GM18873 (cell line): Measurements from ENCODE around the gene P2RX6.
A peak's percentile ranks its signal among the peaks of the same experiment; 100 is the strongest.

ENCODE experiments used
- ATAC-seq: cut with Tn5 transposase; IDR thresholded peaks from one replicate; pipeline ENCODE4 v1.9.1; 2021; ENCODE audit warnings: mild to moderate bottlenecking, moderate library complexity, moderate number of reproducible peaks; ENCODE audit not compliant: unreplicated experiment, low FRiP score

Gene P2RX6

DNA sequence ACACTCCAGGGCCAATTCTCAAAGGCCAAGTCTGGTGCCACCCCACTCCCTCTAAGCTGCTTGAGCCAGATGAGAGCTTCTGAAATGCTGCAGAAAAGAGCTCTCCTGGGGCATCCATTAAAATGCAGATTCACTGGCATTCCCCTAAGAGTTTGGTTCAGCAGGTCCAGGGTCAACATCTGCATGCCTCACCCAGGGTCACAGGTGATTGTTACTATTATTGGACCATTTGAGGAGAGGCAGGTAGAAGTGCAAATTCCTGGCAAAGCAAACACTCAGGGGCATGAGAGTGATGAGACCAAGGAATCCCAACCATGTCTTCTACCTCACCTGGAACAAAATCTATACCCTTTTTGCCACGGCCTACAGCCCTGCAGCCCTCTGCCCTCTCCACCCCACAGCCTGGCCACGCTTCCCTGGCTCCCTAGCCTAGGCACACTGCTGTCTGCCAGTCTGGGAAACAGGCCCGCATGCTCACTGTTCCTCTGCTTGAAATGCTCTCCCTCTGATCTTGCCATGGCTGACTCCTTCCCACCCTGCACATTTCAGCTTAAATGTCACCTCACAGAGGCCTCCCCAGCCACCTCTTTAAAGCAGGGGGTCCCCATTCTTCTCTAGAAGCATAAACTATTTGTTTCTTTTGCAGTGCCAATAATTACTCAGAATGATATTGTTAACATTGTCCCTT, 4.4 kb upstream of the P2RX6 start:
- no peak for ATAC-seq

DNA sequence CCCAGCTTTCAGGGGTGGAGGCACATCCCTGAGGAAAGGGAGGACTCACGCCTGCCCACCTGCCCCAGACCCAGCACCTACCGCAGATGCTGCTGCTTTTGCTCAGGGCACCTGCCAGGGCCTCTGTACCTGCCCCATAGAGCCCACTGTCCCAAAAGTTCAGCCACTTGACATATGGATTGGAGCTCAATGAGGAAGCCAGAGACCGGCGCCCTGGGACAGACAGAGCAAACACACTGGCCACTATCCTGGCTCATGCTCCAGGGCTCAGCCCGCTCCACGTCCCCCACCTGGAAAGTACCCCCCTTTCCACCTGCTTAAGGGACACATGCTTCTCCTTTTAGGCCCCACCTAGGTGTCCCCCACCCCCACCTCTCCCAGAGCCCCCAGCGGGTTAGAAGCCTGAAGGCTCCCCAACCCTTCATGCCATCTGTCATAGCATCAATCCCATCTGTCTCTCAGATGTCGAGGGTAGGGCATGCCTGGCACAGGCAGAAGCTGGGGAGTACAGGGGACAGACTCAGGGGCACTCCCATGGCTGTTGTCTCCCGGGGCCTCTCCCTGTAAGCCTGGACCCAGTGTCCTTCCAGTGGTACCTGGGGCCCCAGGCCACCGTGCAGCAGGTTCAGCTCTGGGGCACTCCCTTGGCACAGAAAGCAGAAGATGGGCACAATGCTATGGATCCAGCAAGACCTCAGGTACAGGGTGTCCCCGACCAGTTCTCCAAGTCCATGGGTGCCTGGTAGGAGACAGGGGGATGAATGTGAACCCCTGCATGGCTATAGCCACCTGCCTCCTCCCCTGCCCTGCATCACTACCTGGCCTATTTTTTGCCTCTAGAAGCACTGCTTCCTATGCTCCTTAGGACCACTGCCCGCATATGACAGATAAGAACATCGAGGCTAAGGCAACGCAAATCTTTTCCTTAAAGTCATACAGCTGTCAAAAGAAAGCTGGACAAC, 2.2 kb upstream of the P2RX6 start:
- ATAC-seq: no peak

DNA sequence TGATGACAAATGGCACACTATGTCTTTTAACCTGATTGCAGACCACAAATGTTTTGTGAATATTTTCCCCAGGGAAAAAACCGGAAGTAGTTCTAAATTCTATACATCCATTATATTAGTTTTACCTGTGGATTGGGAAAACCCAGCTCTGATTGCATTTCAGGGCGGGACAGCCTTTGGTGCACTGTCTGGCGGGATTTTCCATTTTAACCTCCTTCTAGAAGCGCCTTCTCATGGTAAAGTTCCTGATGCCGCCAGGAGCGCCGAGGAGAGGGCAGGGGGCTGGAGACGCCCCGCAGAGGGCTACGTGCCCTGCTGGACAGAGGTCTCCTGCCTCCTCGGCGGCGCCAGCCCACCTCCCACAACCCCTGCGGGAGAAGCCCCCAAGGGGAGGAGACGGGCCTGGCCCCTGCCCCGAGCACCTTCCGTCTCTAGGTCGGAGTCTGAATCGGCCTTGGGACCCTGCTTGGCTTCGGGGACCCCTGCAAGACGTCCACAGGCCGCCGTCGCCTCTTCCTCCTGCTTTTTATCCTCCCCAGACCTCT, 1.2 kb upstream of the P2RX6 start:
- no peak for ATAC-seq

DNA sequence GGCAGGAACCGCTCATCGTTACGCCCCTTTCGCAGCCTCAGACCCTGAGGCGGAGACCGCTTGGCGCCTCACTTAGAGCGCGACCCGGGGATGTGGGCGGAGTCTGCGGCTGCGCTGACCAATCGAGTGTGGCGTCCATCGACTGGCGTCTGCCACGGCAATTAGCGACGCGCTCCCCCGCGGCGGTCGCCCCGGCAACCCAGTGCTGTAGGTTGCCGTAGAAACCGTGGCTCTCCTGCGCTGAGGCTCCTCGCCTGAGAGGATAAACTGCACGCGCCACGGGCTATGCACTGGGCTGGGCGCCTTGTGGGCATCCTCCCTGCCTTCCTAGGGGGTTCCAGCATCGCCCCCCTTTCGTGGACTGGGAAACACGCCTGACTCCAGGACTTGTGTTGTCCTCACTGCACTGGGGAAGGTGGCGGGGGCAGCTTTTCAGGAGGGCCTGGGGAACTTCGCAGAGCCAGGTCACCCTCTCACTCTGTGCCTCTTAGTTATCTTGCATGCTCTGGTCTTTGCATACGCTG, 701 bp upstream of the P2RX6 start:
- ATAC-seq: peak; percentile 55

DNA sequence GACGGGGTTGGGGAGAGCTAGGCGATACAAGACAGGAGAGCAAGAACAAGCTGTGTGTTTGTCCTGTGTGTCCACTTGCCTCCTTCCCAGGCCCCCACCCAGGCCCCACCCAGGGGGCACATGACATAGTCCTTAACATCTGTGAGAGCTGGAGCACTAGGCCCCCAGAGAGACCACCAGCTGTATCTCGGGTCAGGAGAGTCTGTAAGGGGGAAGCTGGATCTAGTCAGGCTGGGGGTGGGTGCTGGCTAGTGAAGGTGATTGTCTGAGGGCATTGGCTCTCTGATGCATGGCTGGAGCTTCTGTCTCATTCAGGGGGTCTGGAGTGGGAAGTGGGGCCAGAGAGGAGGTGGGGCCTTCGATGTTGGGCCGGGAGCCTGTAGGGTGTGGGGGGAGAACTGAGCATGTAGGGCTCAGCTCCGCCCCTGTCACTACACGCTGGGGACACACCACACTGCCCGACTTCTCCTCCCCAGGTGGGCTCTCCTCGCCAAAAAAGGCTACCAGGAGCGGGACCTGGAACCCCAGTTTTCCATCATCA, 571 bp downstream of the P2RX6 start:
- ATAC-seq: no peak

- no peak for ATAC-seq
Observed at GRCh38 chr22:21016644-21017420, 1.9 kb downstream of the P2RX6 start.

DNA sequence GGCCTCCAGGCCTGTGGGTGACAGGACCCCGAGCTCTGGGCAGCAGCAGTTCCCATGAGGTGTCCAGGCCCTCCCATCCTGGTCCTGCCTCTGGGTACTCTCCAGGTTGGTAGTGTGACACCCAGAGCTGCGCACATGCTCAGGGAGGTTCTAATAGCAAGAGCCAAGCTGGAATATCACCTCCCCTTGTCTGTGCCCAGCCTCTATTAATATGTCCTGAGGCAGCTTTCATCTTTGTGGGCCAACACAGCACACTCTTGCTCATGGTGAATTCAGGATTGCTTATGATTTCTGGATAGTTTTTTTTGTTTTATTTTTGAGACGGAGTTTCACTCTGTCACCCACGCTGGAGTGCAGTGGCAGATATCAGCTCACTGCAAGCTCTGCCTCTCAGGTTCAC, 3.3 kb downstream of the P2RX6 start:
- ATAC-seq: no peak

DNA sequence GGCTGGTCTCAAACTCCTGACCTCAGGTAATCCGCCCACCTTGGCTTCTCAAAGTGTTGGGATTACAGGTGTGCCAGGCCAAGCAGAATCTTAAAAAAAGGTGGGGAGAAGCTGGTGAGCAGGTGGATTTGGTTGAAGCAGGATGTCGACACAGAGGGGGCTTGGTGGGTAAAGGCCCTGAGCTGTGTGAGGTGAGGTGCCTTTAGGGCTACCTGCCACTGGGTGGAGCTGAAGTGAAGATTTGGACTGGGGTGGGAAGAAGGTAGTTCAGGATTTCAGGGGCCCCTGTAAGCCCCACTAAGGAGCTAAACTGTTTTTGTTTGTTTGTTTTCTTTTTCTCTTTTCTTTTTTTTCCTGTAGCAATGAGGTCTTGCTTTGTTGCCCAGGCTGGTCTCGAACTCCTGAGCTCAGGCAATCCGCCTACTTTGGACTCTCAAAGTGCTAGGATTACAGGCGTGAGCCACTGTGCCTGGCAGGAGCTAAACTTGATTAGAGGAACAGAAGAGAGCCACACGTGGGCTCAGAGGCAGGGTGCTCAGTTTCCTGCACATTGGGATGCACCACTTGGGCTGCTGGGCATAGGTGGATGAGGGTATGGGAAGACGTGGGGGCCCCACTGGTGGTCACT, 6.0 kb downstream of the P2RX6 start:
- no peak for ATAC-seq

DNA sequence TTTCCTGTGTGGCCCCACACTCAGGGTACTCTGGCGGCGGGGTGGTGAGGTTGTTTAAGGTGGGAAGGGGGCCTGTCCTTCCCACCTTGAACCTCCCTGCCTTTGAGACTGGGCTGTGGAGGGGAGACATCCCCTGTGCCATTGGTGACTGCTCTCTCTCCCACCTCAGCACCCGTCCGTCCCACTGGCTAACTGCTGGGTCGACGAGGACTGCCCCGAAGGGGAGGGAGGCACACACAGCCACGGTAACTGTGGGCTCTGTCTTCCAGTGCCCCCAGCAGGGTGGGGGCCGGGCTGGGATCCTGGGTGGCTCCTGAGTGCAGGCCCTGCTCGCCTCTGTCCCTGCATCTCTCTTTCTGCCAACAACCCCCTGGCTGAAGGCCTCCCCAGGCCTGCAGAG, 7.5 kb downstream of the P2RX6 start:
- ATAC-seq: no peak

GRCh38 chr22:21022955-21023614, 8.1 kb downstream of the P2RX6 start:
- no peak for ATAC-seq

GRCh38 chr22:21025266-21025665, 10.3 kb downstream of the P2RX6 start:
- no peak for ATAC-seq

- no peak for ATAC-seq
Observed at GRCh38 chr22:21025763-21026755, 11.1 kb downstream of the P2RX6 start.

GRCh38 chr22:21026783-21027692, 12.1 kb downstream of the P2RX6 start:
- ATAC-seq: no peak

GRCh38 chr22:21028277-21029251, 13.6 kb downstream of the P2RX6 start:
- no peak for ATAC-seq

GRCh38 chr22:21029486-21030025, 14.6 kb downstream of the P2RX6 start:
- no peak for ATAC-seq

DNA sequence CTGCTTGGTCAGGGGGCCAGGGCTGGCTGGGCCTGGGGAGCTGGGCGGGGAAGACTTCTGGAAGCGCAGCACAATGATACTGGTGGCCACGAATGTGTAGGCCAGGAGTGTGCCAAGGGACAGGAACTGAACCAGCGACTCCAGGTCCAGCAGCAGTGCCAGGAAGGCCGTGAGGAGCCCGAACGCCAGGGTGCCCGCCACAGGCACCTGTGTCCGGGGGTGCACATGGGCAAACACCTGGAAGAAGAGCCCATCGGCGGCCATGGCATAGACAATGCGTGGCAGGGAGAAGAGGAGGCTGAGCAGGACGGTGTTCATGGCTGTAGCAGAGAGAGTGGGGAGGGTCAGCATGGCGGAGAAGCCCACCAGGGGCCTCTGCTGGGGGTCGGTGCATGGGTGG, 15.1 kb downstream of the P2RX6 start:
- ATAC-seq: no peak
